Upper lobe of left lung (tissue), 6 donors: ENCODE results near the gene CNTNAP2. TPM values are rescaled to one million over a fixed set of nuclear protein-coding genes. Genes with fewer than 3 reads are reported as not detected.

Experiments
- ATAC-seq, 2 donors: fragments of 200-7000 bp; cut with Tn5 transposase; one replicate each; pipeline ENCODE4 v1.9.1; 2022; ENCODE audit warnings: mild to moderate bottlenecking in 2 of 2, moderate library complexity in 2 of 2; ENCODE audit not compliant: low FRiP score in 2 of 2
- DNase-seq, 2 donors: peaks; one replicate each; pipeline ENCODE4 v3.0.0-alpha.2; 2019 to 2020
- H3K27ac ChIP-seq, 4 donors: fragments of 200-600 bp; sonication (generic); one replicate each; pipeline ENCODE4 v1.5.1; 2016 to 2019
- H3K27me3 ChIP-seq, 4 donors: fragments of 200-600 bp; sonication (generic); one replicate each; pipeline ENCODE4 v1.5.1; 2017 to 2019
- H3K36me3 ChIP-seq, 4 donors: fragments of 200-600 bp; sonication (generic); one replicate each; pipeline ENCODE4 v1.5.1; 2016 to 2019
- H3K4me1 ChIP-seq, 4 donors: fragments of 200-600 bp; sonication (generic); one replicate each; pipeline ENCODE4 v1.5.1; 2018 to 2019
- H3K4me3 ChIP-seq, 4 donors: fragments of 200-600 bp; sonication (generic); one replicate each; pipeline ENCODE4 v1.5.1; 2017 to 2019; ENCODE audit warnings: mild to moderate bottlenecking in 2 of 4, moderate library complexity in 1 of 4
- H3K9me3 ChIP-seq, 4 donors: fragments of 200-600 bp; sonication (generic); one replicate each; pipeline ENCODE4 v1.5.1; 2018 to 2019
- EP300 ChIP-seq, 4 donors: sonication (generic); formaldehyde crosslinking; IDR thresholded peaks; one replicate each; pipeline ENCODE4 v1.5.1; 2017; ENCODE audit warnings: antibody characterized with exemption in 4 of 4, control low read depth in 2 of 4
- POLR2A ChIP-seq, 4 donors: fragments of 450-650 bp; IDR thresholded peaks; one replicate each; pipeline ENCODE4 v1.5.1; 2016 to 2017; ENCODE audit warnings: antibody characterized with exemption in 4 of 4, mild to moderate bottlenecking in 2 of 4
- POLR2AphosphoS5 ChIP-seq, 2 donors: sonication (generic); formaldehyde crosslinking; IDR thresholded peaks; one replicate each; pipeline ENCODE4 v1.5.1; 2017; ENCODE audit warnings: antibody characterized with exemption in 2 of 2
- WGBS, 2 donors: methylation state at CpG; one replicate each; pipeline ENCODE4 v1.1.5; 2017 to 2018; 5-methylcytosine and 5-hydroxymethylcytosine counted together
- total RNA-seq, 6 donors: library from RNA; depleted of rRNA in 4 of 6; stranded (reverse); fragments of >200 nt in 4 of 6; gene quantifications; one replicate each; pipeline versions ENCODE4 v1.1.0 to v1.2.1, GENCODE V29; 2016 to 2021
- TF ChIP-seq, protein P1 (sequence below), 6 experiments: fragments of 450-650 bp in 4 of 6; fragments of 200-600 bp in 2 of 6; sonication (generic) in 2 of 6; IDR thresholded peaks; one replicate each; pipeline ENCODE4 v1.5.1; 2016 to 2019; ENCODE audit warnings: antibody characterized with exemption in 6 of 6
- donor health status: DM: no; HTN: no; CAD: no; lungs with moderate emphysema.
- donor health status: DM: no; HTN: yes; CAD: no; lungs with severe emphysema.

Gene CNTNAP2
- total RNA-seq, 6 donors from 2014 or later: 0.06 to 1.0 (median 0.37) TPM

DNA sequence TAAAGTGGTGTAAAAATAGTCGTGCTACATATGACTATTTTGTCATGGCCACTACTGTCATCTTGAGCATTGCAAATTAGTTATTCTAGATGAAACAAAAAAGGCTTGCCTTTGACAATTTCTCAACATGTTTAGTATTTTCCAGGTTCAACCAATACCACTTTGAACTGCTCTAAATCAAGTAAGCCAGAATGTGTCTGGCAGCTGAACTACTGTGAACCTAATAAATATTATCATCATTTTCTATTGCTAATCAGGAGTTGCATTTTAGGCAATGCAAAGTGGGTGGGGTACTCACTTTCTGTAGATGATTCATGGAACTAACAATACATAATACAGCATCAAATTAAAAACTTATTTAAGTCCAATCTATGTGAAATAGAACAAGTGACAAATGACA lies 877.2 kb downstream of the CNTNAP2 start:
- no peak for ATAC-seq
- Histone ChIP-seq H3K4me3 (no peak overlapping the region), H3K4me1 (no peaks in the 10 kb centered on the region), H3K36me3 (no peaks in the 10 kb centered on the region), H3K9me3 (no peaks in the 10 kb centered on the region), H3K27me3 (no peaks in the 10 kb centered on the region), H3K27ac (no peak overlapping the region)
- 73 to 86% methylated on average over 1 of the region's 1 CpG for WGBS, 2 donors
- no peak for DNase-seq
- TF ChIP-seq EP300 (IDR thresholded peaks at IDR 0.05) (no peak), POLR2AphosphoS5 (IDR thresholded peaks at IDR 0.05) (no peak), POLR2A (IDR thresholded peaks at IDR 0.05) (no peak)
- TF ChIP-seq, protein P1, sequence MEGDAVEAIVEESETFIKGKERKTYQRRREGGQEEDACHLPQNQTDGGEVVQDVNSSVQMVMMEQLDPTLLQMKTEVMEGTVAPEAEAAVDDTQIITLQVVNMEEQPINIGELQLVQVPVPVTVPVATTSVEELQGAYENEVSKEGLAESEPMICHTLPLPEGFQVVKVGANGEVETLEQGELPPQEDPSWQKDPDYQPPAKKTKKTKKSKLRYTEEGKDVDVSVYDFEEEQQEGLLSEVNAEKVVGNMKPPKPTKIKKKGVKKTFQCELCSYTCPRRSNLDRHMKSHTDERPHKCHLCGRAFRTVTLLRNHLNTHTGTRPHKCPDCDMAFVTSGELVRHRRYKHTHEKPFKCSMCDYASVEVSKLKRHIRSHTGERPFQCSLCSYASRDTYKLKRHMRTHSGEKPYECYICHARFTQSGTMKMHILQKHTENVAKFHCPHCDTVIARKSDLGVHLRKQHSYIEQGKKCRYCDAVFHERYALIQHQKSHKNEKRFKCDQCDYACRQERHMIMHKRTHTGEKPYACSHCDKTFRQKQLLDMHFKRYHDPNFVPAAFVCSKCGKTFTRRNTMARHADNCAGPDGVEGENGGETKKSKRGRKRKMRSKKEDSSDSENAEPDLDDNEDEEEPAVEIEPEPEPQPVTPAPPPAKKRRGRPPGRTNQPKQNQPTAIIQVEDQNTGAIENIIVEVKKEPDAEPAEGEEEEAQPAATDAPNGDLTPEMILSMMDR (IDR thresholded peaks at IDR 0.05): no peak

DNA sequence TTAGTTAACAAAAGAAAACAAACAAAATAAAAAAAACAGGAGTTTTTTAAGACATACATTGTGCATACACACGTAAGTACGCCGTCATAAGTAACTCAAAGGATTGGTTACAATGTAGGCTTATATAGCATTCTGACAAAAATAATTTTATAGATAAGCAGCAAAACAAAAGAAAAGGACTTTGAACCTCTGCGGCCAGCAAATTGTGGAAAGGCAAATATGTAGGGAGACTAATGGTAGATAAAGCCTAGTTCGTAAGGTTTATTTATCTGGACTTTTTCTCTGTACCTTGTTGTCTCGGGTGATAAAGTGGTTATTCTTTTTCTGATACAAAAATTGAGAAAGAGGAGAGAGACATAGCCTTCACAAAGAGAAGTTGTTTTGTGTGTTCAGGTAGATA lies 891.9 kb downstream of the CNTNAP2 start:
- no peak for ATAC-seq
- DNase-seq: no peak
- Histone ChIP-seq H3K4me3 (no peak overlapping the region), H3K27ac (no peak overlapping the region), H3K36me3 (no peaks in the 10 kb centered on the region), H3K9me3 (no peaks in the 10 kb centered on the region), H3K27me3 (no peaks in the 10 kb centered on the region), H3K4me1 (no peaks in the 10 kb centered on the region)
- WGBS, 2 donors: 70 to 93% methylated on average over 6 of the region's 6 CpGs
- no peak for TF ChIP-seq EP300 (IDR thresholded peaks at IDR 0.05)
- TF ChIP-seq POLR2A (IDR thresholded peaks at IDR 0.05): no peak
- no peak for TF ChIP-seq POLR2AphosphoS5 (IDR thresholded peaks at IDR 0.05)
- TF ChIP-seq, protein P1 (IDR thresholded peaks at IDR 0.05): no peak

DNA sequence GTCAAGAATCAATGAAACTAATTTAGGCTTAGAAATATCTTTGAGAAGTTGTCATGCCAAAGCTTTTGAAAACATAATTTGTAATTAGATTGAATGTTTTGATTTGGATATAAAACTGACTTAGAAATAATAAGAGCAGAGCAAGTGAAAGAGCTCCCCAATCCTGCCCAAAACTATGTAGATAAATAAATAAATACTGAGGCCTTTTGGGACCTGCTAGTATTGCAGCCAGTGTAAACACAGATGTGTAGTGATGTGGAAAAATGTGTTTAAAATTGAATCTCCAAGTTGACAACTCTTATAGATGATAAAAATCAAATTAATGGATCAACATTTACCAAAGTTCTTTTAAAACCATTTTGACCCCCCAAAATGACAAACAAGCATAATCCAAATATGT lies 896.1 kb downstream of the CNTNAP2 start:
- no peak for ATAC-seq

DNA sequence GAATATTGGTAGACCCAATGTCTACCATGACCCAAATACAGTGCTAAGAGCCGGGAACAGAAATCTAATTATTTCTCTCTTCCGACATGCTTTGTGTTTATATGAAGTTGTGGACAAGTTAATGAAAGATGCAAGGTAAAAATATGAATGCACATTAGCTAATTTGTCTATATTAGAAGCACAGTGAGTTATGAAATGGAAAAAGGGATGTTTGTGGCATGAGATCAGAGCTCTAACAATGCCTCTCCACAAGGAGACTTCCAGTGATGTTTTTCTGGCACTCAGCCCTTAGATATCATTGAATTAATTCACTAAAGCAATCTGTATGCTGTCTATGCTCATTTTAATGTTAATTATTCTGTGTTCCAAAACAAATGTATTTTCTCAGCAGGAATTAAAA lies 897.2 kb downstream of the CNTNAP2 start:
- H3K27ac ChIP-seq: no peak overlapping the region
- DNase-seq (no peak), ATAC-seq (no peak)
- H3K9me3 ChIP-seq: no peaks in the 10 kb centered on the region
- no peaks in the 10 kb centered on the region for H3K36me3 ChIP-seq
- TF ChIP-seq EP300 (IDR thresholded peaks at IDR 0.05) (no peak), POLR2A (IDR thresholded peaks at IDR 0.05) (no peak), POLR2AphosphoS5 (IDR thresholded peaks at IDR 0.05) (no peak)
- TF ChIP-seq, protein P1 (IDR thresholded peaks at IDR 0.05): no peak
- no peak overlapping the region for H3K4me3 ChIP-seq
- 72 to 89% methylated on average over 2 of the region's 2 CpGs for WGBS, 2 donors
- H3K4me1 ChIP-seq: no peaks in the 10 kb centered on the region
- no peaks in the 10 kb centered on the region for H3K27me3 ChIP-seq

More for the DNA sequence above, 896.1 kb downstream of the CNTNAP2 start:
- no peaks in the 10 kb centered on the region for H3K27me3 ChIP-seq
- no peaks in the 10 kb centered on the region for H3K9me3 ChIP-seq
- no peak overlapping the region for H3K27ac ChIP-seq
- no peak for TF ChIP-seq POLR2AphosphoS5 (IDR thresholded peaks at IDR 0.05)
- TF ChIP-seq, protein P1 (IDR thresholded peaks at IDR 0.05): no peak
- TF ChIP-seq EP300 (IDR thresholded peaks at IDR 0.05): no peak
- TF ChIP-seq POLR2A (IDR thresholded peaks at IDR 0.05): no peak
- H3K4me1 ChIP-seq: no peaks in the 10 kb centered on the region
- H3K4me3 ChIP-seq: no peak overlapping the region
- no peaks in the 10 kb centered on the region for H3K36me3 ChIP-seq
- no peak for DNase-seq

DNA sequence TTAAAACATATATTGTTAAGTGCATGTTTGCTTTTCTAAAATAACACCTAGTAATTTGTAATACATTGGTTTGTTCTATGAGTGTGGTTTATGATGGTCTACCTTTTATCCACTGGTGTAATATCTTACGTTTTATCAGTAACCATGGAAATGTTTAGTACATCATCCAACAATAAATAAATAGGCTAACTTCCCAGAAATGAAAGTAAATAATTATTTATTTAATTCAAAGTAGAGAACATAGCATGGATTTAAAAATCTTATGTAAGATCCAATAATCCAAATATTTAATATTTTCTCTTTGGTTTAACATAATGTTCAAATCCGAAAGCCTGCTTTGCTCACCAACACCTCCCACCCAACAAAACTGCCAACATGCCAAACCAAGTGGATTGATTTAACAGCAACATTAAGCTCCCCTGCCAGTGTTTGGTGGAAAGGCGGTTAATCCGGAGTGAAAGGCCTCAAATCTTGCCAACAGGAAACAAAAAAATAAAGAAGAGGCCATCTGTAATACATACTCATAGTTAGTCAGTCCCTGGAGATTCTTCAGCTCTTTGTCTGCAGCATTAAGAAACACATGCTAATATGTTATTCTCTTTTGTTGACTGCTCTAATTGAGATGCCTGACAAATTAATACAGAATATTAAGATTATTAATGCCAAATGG lies 897.8 kb downstream of the CNTNAP2 start:
- Histone ChIP-seq H3K27ac (no peak overlapping the region), H3K4me1 (no peaks in the 10 kb centered on the region), H3K36me3 (no peaks in the 10 kb centered on the region), H3K9me3 (no peaks in the 10 kb centered on the region), H3K27me3 (no peaks in the 10 kb centered on the region), H3K4me3 (no peak overlapping the region)
- 72% methylated on average over 4 of the region's 4 CpGs for WGBS, 2 donors
- TF ChIP-seq, protein P1 (IDR thresholded peaks at IDR 0.05): no peak
- TF ChIP-seq POLR2AphosphoS5 (IDR thresholded peaks at IDR 0.05): no peak
- no peak for TF ChIP-seq POLR2A (IDR thresholded peaks at IDR 0.05)
- TF ChIP-seq EP300 (IDR thresholded peaks at IDR 0.05): no peak
- no peak for ATAC-seq
- no peak for DNase-seq
